SK-MEL-5 (cell line): ENCODE results near the gene SBF2. TPM values are rescaled to one million over a fixed set of nuclear protein-coding genes. Genes with fewer than 3 reads are reported as not detected.

Source experiments
- DNase-seq: peaks from one replicate; pipeline ENCODE4 v3.0.0-alpha.2; 2016; ENCODE audit warnings: low read depth, low spot score
- in situ Hi-C: cut with HindIII; loops from 2 replicates; pipeline ENCODE4 v1.10.0; 2016; ENCODE audit warnings: low sequenced_read_pairs, high pct_unique_total_duplicates, low pct_unique_long_range_greater_than_20kb
- small RNA-seq, 2 experiments: library from RNA; depleted of rRNA; stranded (forward); fragments of <200 nt; gene quantifications; one replicate each; pipeline ENCODE3, GENCODE V24; 2014
- total RNA-seq: library from RNA; depleted of rRNA; stranded (reverse); fragments of >200 nt; shearing (Covaris generic); gene quantifications from 2 replicates; pipeline ENCODE4 v1.2.3, GENCODE V29; 2014; rRNA removed

Gene SBF2
- total RNA-seq, 1 experiment from 2014 or later, result 29.6 TPM

DNA sequence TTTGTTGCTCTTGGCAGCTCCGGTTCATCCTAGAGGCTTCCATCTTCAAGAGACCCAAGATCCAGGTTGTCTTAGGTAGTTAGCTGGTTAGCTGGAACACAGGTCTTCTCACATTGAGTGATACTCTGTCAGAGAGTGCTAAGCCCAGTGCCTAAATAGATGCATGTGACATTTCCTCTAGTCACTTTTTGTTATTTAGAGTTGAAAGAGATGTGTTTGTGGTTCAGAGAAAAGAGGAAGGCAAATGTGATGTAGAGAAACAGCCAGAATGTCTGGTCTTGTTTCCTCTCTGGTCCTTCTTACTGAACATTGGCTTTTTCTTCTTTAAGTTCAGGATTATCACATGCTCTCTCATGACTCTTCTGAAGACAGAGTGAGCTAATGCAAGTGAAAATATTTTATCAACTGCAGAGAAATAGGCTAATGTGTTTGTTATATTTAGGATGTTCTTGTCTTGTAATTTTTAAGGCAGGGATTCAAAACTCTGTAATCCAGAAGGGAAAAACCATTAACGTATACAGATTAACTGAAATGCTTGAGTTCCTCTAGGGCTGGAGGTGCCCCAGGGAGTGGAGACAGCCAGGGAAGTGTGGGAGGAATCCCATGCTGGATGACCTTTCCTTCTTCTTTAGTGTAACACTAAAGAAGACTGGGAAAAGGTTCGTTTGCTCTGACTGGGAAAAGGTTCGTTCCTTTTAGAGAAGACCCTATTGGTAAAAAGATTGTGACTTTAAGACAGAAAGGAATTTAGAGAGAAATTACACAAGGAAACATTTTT, 554.7 kb downstream of the SBF2 start:
- in situ Hi-C loops, result no loop called here
- peak; percentile 63 for DNase-seq

DNA sequence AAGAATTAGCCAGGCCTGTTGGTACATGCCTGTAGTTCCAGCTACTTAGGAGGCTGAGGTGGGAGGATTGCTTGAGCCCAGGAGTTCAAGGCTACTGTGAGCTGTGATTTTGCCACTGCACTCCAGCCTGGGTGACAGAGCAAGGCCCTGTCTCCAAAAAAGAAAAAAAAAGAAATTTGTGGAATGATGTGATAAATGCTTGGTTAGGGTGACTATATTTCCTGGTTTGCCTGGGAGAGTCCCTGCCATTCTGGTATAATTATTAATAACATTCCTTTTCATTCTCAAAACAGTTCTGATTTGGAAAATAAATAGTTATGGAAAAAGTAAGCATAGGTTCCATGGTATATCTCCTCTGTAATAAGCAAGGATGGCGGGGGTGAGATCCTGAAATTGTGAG, 555.3 kb downstream of the SBF2 start:
- DNase-seq, result no peak
- in situ Hi-C loops, result no loop called here

DNA sequence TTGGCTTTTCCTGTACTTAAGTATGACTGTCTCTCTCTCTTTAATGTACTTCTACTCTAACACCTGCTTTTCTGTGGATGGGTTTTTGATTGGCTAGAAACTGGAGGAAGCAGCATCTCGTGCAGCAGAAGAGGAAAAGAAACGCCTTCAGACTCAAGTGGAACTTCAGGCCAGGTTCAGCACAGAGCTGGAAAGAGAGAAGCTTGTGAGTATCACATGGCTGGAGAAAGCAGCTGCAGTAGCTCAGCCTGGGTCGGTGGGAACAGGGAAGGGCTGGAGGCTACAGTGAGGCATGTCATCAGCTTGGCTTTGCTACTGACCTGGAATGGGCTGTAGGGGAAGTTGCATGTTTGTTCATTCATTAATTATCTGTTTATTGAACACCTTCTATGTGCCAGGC, 555.9 kb downstream of the SBF2 start:
- in situ Hi-C loops, result no loop called here
- peak; percentile 91 for DNase-seq

DNA sequence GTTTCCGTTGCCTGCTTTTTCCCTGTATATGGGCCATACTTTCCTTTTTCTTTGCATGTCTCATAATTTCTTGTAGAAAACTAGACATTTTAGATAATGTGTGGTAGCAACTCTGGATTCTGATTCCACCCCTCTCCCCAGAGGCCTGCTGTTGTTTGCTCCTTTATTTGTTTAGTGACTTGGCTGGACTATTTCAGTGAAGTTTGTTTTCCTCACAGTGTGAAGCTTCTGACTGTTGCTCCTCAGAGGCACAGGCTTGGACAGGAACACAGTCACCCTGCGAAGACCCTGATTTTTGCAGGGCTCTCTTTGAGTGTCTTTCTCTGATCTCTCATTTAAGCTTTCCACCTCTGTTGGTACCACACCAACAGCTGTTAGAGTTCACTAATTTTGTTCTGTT, 557.7 kb downstream of the SBF2 start:
- in situ Hi-C loops, result no loop called here
- no peak for DNase-seq

DNA sequence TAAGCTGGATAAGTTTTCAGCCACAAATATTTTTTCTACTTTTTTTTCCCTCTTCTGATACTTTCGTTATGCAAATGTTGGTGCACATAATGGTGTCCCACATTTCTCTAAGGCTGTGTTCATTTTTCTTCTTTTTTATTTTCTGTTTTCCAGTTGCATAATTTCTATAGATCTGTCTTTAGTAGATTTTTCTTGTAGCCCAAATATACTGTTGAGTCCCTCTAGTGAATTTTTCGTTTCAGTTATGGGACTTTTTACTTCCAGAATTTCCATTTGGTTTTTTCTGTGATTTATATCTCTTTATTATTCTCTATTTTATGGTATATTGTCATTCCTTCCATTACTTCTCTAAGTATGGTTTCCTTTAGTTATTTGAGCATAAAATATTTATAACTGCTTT, 558.1 kb downstream of the SBF2 start:
- no peak for DNase-seq
- in situ Hi-C loops, result no loop called here

DNA sequence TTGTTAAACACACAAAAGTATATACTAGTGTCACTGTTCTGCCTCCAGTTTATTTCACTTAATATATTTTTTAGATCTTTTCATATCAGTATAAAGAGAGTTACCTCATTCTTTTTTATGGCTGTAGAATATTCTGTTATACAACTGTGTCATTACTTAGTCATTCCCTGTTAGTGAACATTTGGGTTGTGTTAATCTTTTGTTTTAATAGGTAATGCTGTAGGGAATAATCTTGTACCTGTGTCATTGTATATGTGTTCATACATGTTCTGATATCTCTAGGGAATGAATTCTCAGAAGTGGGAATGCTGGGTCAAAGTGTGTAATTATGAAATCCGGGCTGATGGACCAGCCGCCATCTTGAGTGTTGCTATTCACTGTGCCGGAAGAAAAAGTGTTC, 558.8 kb downstream of the SBF2 start:
- DNase-seq, result no peak
- in situ Hi-C loops, result no loop called here

DNA sequence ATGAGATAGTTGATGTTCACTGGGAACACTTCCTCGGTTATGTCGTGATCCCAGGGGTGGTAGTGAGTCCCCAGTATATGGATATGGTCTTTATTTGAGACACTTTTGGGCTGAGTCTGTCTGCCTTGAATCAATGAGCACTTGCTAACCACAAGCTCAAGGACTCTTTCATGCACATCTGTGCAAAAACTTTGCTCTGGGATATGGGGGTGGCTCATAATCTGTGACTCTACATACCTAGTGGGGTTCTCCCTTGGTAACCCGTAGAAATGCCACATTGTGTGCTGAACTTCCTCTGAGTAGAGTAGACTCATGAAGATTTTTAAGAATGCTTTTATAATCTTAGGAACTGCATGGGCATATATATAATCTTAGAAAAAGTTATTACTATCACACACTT, 560.8 kb downstream of the SBF2 start:
- DNase-seq, result no peak
- in situ Hi-C loops, result no loop called here

DNA sequence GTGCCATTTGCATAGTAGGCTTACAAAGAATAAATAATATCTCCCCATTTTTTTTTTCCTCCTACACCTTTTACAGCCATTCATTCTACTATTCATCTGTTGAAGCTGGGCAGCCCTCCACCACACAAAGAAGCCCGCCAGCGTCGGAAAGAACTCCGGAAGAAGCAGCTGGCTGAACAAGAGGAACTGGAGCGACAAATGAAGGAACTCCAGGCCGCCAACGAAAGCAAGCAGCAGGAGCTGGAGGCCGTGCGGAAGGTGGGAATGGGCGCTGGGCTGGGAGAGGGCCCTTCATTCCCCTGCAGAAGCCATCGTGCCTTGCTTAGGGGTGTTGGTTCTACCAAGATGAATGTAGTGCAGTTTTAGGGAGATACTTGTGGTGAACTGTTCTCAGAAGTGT, 561.6 kb downstream of the SBF2 start:
- DNase-seq, result no peak
- in situ Hi-C loops, result no loop called here

DNA sequence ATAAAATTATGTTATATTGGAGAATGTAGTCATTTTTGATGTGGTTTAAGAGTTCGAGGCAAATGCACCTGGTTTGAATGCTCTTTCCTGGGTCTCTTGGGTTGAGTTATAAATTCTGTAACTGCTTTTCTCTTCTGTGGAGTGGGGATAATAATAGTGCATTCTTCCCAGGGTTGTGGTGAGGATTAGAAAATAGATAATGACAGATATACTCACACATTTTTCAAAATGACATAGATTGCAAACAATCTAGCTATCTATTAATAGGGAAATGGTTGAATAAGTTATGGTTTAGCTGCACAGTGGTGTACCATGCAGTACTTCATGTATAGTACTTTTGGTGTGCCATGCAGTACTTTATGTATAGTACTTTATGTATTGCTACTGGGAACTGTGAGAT, 562.8 kb downstream of the SBF2 start:
- no peak for DNase-seq
- in situ Hi-C loops, result no loop called here

Small RNA genes within 50 kb of the gene (small RNA-seq; reads per million reads assigned to genes)
- 0 reads per million in 2 experiments for gene AC080023.2
- gene RNU7-28P, result 0 reads per million in 2 experiments

Other genes starting within 250 kb of the SBF2 start
- 113 and 114 TPM in 2 replicates for gene ADM, start 10.9 kb upstream of the SBF2 start, total RNA-seq
- 1.4 and 1.8 TPM in 2 replicates for gene AMPD3, start 161.0 kb upstream of the SBF2 start, total RNA-seq
- gene RNF141, start 247.0 kb upstream of the SBF2 start, total RNA-seq, result 28.7 and 31.7 TPM in 2 replicates